BLaER1 treated with 17β-estradiol and CSF1 and Interleukin-3, amounts not matched to agents 10 nM and 100 nM (cell line): ENCODE results near the gene PTPRQ.

Experiments
- H3K27ac ChIP-seq, 11 experiments: shearing (Covaris generic); formaldehyde crosslinking; 2 replicates each; pipeline ENCODE4 v1.8.1; 2022
- H3K27me3 ChIP-seq, 11 experiments: shearing (Covaris generic); formaldehyde crosslinking; 2 replicates each; pipeline ENCODE4 v1.8.1; 2022
- H3K36me3 ChIP-seq, 11 experiments: shearing (Covaris generic); formaldehyde crosslinking; 2 replicates each; pipeline ENCODE4 v1.8.1; 2022
- H3K4me1 ChIP-seq, 10 experiments: shearing (Covaris generic); formaldehyde crosslinking; 2 replicates each; pipeline ENCODE4 v1.8.1; 2022
- H3K4me2 ChIP-seq, 11 experiments: shearing (Covaris generic); formaldehyde crosslinking; 2 replicates each; pipeline ENCODE4 v1.8.1; 2022
- H3K4me3 ChIP-seq, 10 experiments: shearing (Covaris generic); formaldehyde crosslinking; 2 replicates each; pipeline ENCODE4 v1.8.1; 2022
- H3K9ac ChIP-seq, 11 experiments: shearing (Covaris generic); formaldehyde crosslinking; 2 replicates each; pipeline ENCODE4 v1.8.1; 2022
- H3K9me3 ChIP-seq, 11 experiments: shearing (Covaris generic); formaldehyde crosslinking; replicated peaks in 1 of 11; 2 replicates each; pipeline ENCODE4 v1.8.1; 2022
- H4K20me1 ChIP-seq, 11 experiments: shearing (Covaris generic); formaldehyde crosslinking; 2 replicates each; pipeline ENCODE4 v1.8.1; 2022
- Cebpa-rat ChIP-seq, 11 experiments: shearing (Covaris generic); IDR thresholded peaks; 2 replicates each; pipeline ENCODE4 v1.8.1; 2022

PTPRQ gene

DNA sequence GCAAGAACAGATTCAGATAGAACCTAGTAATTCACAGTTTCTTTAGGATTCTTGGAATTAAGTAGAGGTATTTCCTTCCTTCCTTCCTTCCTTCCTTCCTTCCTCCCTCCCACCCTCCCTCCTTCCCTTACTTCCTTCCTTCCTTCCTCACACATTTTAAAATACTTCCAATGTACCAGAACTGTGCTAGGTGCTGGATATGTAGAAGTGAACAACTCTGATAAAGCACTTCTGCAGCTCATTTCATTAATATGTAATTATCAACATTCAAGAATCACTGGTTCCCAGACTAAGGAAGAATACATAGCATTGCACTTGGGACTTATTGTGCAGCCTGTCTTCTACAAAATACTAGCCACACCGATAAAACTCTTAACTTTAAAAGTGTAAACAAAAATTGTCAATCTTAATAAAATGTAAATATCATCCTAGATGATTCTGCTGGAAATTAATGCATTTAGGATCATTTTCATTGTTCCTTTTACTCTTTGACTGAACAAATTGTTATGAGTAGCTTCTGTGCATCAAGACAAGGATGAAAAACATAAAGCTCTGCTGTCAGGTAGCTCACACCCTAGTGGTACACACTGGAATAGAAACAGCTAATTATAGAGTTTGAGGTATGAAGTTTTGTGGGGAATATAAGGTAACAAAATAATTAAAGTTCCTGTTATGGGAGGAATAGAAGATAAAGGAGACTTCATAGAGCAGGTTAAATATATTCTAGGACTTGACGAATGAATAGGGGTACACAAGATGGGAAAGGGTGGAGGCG lies 163.5 kb downstream of the PTPRQ start:
- H3K9me3 ChIP-seq, result no peaks in the 10 kb centered on the region
- no peak overlapping the region for H3K9ac ChIP-seq
- H3K36me3 ChIP-seq, result no peaks in the 10 kb centered on the region
- H3K4me1 ChIP-seq, result no peaks in the 10 kb centered on the region
- no peak for TF ChIP-seq Cebpa-rat (IDR thresholded peaks at IDR 0.05)
- H3K4me3 ChIP-seq, result no peak overlapping the region
- H3K4me2 ChIP-seq, result no peak overlapping the region
- H3K27ac ChIP-seq, result no peak overlapping the region
- no peaks in the 10 kb centered on the region for H4K20me1 ChIP-seq
- H3K27me3 ChIP-seq, result no peaks in the 10 kb centered on the region

DNA sequence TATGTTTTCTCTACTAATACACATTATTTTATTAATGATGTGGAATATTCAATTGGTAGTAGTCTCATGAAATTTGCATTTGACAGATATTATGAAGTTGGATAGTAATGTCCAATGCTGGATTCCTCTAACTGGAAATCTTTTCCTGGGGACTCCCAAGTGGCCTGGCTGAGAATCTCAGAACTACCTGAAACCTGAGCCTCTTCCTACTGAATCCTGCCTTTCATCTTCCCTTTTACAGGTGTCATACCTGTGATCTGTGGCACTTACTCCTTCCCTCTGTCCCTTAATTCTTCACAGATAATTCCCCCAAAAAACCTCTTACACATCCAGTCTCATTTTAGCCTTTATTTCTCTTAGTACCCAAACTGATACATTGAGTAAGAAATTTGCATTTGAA lies 173.7 kb downstream of the PTPRQ start:
- H4K20me1 ChIP-seq, result no peaks in the 10 kb centered on the region
- H3K4me3 ChIP-seq, result no peak overlapping the region
- no peak overlapping the region for H3K9ac ChIP-seq
- no peaks in the 10 kb centered on the region for H3K27me3 ChIP-seq
- no peaks in the 10 kb centered on the region for H3K4me1 ChIP-seq
- no peak overlapping the region for H3K27ac ChIP-seq
- H3K9me3 ChIP-seq, result no peaks in the 10 kb centered on the region
- no peaks in the 10 kb centered on the region for H3K36me3 ChIP-seq
- TF ChIP-seq Cebpa-rat (IDR thresholded peaks at IDR 0.05), result no peak
- H3K4me2 ChIP-seq, result no peak overlapping the region

DNA sequence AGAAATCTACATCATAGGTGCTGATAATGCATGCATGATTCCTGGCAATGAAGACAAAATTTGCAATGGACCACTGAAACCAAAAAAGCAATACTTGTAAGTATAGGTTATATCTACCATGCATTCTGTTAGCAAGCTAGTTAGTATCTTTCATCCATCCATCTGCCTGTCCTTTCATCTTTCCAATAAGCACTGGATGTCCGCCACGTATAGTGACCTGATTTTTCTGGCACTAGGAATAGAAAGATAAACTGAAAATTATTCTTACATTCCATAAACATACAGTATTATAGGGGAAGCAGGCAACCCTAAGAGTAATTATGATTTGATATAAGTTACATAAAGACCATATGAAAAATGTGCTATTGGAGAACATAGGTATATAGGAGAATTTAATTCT lies 176.2 kb downstream of the PTPRQ start:
- H3K9me3 ChIP-seq, result no peaks in the 10 kb centered on the region
- H3K27ac ChIP-seq, result no peak overlapping the region
- TF ChIP-seq Cebpa-rat (IDR thresholded peaks at IDR 0.05), result no peak
- no peak overlapping the region for H3K4me3 ChIP-seq
- no peaks in the 10 kb centered on the region for H3K36me3 ChIP-seq
- no peaks in the 10 kb centered on the region for H4K20me1 ChIP-seq
- no peaks in the 10 kb centered on the region for H3K27me3 ChIP-seq
- H3K4me1 ChIP-seq, result no peaks in the 10 kb centered on the region
- H3K9ac ChIP-seq, result no peak overlapping the region
- H3K4me2 ChIP-seq, result no peak overlapping the region

DNA sequence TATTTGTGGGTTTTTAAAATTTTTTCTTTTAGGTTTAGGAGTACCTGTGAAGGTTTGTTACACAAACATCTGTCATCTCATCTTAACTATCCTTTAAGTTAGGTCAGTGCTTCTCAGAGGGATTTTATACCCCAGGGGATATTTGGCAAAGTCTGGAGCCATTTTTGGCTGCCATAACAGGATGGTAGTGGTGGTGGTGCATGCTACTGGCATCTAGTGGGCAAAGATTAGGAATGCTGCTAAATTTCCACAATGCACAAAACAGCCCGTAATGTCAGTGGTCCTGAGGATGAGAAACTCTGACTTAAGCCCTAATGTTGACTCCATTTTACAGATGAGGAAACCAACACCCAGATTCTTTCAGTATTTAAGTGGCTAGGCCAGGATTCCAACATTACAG lies 178.2 kb downstream of the PTPRQ start:
- no peak overlapping the region for H3K27ac ChIP-seq
- TF ChIP-seq Cebpa-rat (IDR thresholded peaks at IDR 0.05), result no peak
- no peaks in the 10 kb centered on the region for H3K36me3 ChIP-seq
- no peak overlapping the region for H3K4me3 ChIP-seq
- H3K4me2 ChIP-seq, result no peak overlapping the region
- H3K9me3 ChIP-seq, result no peaks in the 10 kb centered on the region
- H3K27me3 ChIP-seq, result no peaks in the 10 kb centered on the region
- no peaks in the 10 kb centered on the region for H3K4me1 ChIP-seq
- no peaks in the 10 kb centered on the region for H4K20me1 ChIP-seq
- no peak overlapping the region for H3K9ac ChIP-seq

DNA sequence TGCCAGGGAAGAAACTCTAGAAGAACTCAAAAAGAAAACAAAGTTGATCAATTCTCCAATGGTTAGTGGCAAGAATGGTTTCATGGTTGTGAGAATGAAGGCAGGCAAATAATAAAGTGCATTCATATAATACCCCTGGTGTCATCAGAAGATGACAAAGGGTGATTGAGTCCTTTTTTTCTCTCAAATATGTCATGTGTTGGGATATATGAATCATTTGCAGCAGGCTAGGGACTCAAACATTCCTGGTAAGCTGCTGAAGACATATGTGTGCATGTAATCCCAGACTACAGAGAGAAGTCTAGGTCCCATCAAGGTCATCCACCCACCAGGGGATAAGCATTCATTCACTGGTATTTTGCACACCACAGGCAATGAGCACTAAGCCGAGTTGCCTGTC lies 181.0 kb downstream of the PTPRQ start:
- Histone ChIP-seq H4K20me1 (no peaks in the 10 kb centered on the region), H3K9me3 (no peaks in the 10 kb centered on the region), H3K4me2 (no peak overlapping the region), H3K36me3 (no peaks in the 10 kb centered on the region), H3K27me3 (no peaks in the 10 kb centered on the region), H3K9ac (no peak overlapping the region), H3K4me1 (no peaks in the 10 kb centered on the region), H3K4me3 (no peak overlapping the region), H3K27ac (no peak overlapping the region)
- TF ChIP-seq Cebpa-rat (IDR thresholded peaks at IDR 0.05), result no peak

DNA sequence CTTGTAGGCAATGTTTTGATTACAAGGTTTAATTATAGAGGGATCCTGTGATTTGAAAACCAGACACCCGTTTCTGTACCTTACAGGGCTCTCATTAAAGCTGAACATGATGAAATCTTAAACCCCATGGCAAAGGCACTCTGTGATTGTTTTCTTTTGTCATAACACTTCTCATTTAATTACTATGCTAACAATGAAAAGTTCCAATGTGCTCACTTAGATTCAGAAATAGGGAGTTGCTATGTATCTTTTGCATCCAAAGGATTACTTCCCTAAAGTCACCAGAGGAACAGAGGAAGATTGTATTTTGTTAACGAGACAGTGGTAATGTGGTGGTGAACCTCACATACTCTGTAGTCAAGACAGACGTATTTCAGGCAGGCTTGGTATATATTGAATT lies 181.9 kb downstream of the PTPRQ start:
- Histone ChIP-seq H3K27me3 (no peaks in the 10 kb centered on the region), H3K4me1 (no peaks in the 10 kb centered on the region), H3K4me3 (no peak overlapping the region), H3K9me3 (no peaks in the 10 kb centered on the region), H3K36me3 (no peaks in the 10 kb centered on the region), H4K20me1 (no peaks in the 10 kb centered on the region), H3K9ac (no peak overlapping the region), H3K27ac (no peak overlapping the region), H3K4me2 (no peak overlapping the region)
- no peak for TF ChIP-seq Cebpa-rat (IDR thresholded peaks at IDR 0.05)

DNA sequence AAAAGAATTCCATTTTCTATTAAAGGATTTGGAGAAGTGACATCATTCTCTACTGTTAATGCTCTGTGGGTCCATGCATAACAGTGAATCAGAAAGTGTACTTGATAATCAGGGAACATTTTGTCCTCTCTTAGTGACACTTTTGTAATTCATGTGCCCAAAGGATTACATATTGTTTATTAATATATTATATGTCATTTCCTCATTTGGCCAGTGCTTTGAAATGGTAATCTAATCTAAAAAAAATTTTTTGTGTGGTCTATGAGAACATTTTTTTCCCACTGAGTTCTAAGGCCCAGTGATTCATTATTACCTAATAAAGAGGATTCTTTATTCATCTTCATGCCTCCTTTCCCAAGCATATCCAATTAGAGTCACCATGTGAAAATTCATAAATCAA lies 183.7 kb downstream of the PTPRQ start:
- H3K4me2 ChIP-seq, result no peak overlapping the region
- no peak for TF ChIP-seq Cebpa-rat (IDR thresholded peaks at IDR 0.05)
- H3K4me1 ChIP-seq, result no peaks in the 10 kb centered on the region
- H3K4me3 ChIP-seq, result no peak overlapping the region
- H3K9me3 ChIP-seq, result no peaks in the 10 kb centered on the region
- no peak overlapping the region for H3K27ac ChIP-seq
- H4K20me1 ChIP-seq, result no peaks in the 10 kb centered on the region
- H3K9ac ChIP-seq, result no peak overlapping the region
- H3K27me3 ChIP-seq, result no peaks in the 10 kb centered on the region
- H3K36me3 ChIP-seq, result no peaks in the 10 kb centered on the region

DNA sequence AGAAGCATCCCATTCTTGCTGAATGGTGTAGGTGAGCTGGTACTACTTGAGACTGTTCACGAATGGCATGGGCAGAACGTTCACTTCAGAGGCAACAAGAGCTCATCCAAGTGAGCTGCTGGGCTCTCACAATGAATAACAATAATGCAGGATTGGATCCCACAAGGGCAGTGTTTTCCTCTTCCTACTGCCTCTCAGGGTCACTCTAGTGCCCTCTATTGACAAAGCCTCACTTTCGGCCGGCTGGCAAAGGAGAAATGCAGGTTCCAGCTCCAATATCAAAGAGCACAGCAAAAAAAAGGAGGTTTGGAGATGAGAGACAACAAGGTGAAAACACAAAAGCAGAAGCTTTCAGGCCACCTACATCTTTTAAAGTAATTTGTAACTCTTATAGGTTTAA lies 188.8 kb downstream of the PTPRQ start:
- H3K4me1 ChIP-seq, result no peaks in the 10 kb centered on the region
- H3K36me3 ChIP-seq, result no peaks in the 10 kb centered on the region
- no peaks in the 10 kb centered on the region for H4K20me1 ChIP-seq
- no peaks in the 10 kb centered on the region for H3K27me3 ChIP-seq
- H3K4me3 ChIP-seq, result no peak overlapping the region
- H3K9me3 ChIP-seq, result no peaks in the 10 kb centered on the region
- TF ChIP-seq Cebpa-rat (IDR thresholded peaks at IDR 0.05), result no peak
- no peak overlapping the region for H3K9ac ChIP-seq
- no peak overlapping the region for H3K27ac ChIP-seq
- no peak overlapping the region for H3K4me2 ChIP-seq

DNA sequence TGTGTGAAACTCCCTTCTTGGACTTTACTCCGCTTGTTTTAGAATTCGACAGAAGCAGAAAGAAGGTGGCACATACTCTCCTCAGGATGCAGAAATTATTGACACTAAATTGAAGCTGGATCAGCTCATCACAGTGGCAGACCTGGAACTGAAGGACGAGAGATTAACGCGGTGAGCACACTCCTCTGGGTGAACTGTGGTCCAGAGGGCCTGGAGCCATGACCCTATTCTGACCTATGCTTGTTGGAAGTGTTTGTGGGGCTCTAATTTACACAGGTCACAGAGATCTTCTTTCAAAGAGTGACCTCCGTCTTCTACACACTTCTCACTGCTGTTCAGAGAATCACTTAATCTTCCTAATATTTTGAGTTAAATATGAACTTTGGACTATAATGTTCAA lies 190.9 kb downstream of the PTPRQ start:
- Histone ChIP-seq H3K36me3 (no peaks in the 10 kb centered on the region), H3K9me3 (no peaks in the 10 kb centered on the region), H3K27ac (no peak overlapping the region), H3K27me3 (no peaks in the 10 kb centered on the region), H3K4me3 (no peak overlapping the region), H3K9ac (no peak overlapping the region), H3K4me2 (no peak overlapping the region), H3K4me1 (no peaks in the 10 kb centered on the region), H4K20me1 (no peaks in the 10 kb centered on the region)
- TF ChIP-seq Cebpa-rat (IDR thresholded peaks at IDR 0.05), result no peak

DNA sequence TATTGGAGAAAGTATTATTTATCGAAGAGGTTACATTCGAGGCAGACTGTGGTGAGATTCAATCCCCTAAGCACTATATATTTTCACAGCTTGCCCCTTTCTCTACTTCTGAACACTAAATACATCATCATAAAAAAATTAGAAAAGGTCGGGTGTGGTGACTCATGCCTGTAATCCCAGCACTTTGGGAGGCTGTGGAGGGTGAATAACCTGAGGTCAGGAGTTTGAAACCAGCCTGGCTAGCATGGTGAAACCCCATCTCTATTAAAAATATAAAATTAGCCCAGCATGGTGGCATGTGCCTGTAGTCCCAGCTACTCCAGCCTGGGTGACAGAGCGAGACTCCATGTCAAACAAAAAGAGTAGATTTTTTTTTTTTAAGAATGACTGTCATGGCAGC lies 192.8 kb downstream of the PTPRQ start:
- Histone ChIP-seq H3K27ac (no peak overlapping the region), H3K9ac (no peak overlapping the region)
- TF ChIP-seq Cebpa-rat (IDR thresholded peaks at IDR 0.05), result no peak

More for the DNA sequence above, 192.8 kb downstream of the PTPRQ start:
- H3K36me3 ChIP-seq, result no peaks in the 10 kb centered on the region
- no peak overlapping the region for H3K4me2 ChIP-seq
- H3K9me3 ChIP-seq, result no peaks in the 10 kb centered on the region
- H3K27me3 ChIP-seq, result no peaks in the 10 kb centered on the region
- H3K4me3 ChIP-seq, result no peak overlapping the region
- no peaks in the 10 kb centered on the region for H4K20me1 ChIP-seq
- no peaks in the 10 kb centered on the region for H3K4me1 ChIP-seq
